Adrenal gland (tissue), 5 donors: ENCODE data around the gene PTPRU.

Experiments
- POLR2A ChIP-seq, 2 donors: fragments of 450-650 bp; IDR thresholded peaks; one replicate each; pipeline ENCODE4 v1.6.1; 2017; ENCODE audit warnings: antibody characterized with exemption in 2 of 2, mild to moderate bottlenecking in 2 of 2, moderate library complexity in 1 of 2
- TF ChIP-seq, protein P1 (sequence below), 6 experiments: fragments of 450-650 bp in 4 of 6; fragments of 200-600 bp in 2 of 6; sonication (generic) in 1 of 6; IDR thresholded peaks; 1 replicate in 5 of 6; 2 replicates in 1 of 6; pipeline versions ENCODE4 v1.5.1 to v1.8.0; 2016 to 2021; ENCODE audit warnings: antibody characterized with exemption in 6 of 6, mild to moderate bottlenecking in 2 of 6, moderate library complexity in 1 of 6
- donor health status: DM: no; HTN: no; CAD: no.

- TF ChIP-seq, protein P1, sequence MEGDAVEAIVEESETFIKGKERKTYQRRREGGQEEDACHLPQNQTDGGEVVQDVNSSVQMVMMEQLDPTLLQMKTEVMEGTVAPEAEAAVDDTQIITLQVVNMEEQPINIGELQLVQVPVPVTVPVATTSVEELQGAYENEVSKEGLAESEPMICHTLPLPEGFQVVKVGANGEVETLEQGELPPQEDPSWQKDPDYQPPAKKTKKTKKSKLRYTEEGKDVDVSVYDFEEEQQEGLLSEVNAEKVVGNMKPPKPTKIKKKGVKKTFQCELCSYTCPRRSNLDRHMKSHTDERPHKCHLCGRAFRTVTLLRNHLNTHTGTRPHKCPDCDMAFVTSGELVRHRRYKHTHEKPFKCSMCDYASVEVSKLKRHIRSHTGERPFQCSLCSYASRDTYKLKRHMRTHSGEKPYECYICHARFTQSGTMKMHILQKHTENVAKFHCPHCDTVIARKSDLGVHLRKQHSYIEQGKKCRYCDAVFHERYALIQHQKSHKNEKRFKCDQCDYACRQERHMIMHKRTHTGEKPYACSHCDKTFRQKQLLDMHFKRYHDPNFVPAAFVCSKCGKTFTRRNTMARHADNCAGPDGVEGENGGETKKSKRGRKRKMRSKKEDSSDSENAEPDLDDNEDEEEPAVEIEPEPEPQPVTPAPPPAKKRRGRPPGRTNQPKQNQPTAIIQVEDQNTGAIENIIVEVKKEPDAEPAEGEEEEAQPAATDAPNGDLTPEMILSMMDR (IDR thresholded peaks at IDR 0.05) = no peak
- no peak for TF ChIP-seq POLR2A (IDR thresholded peaks at IDR 0.05)
Measured at GRCh38 chr1:29315262-29315661, 78.9 kb downstream of the PTPRU start.
